Measurements from ENCODE around the gene CDK19.

- TF ChIP-seq CBX3 (IDR thresholded peaks at IDR 0.05; ENCODE audit: borderline replicate concordance, low read depth) (no peak), POLR2A (IDR thresholded peaks at IDR 0.05; ENCODE audit: low read depth, low read length) (no peak), HCFC1 (IDR thresholded peaks at IDR 0.05; ENCODE audit: low read length) (no peak), ELK1 (IDR thresholded peaks at IDR 0.05; ENCODE audit: low read depth, low read length) (no peak), BACH1 (IDR thresholded peaks at IDR 0.05; ENCODE audit: borderline replicate concordance) (no peak)
Observed at GRCh38 chr6:110703906-110704594, 111.2 kb downstream of the CDK19 start.

Measured in GM12878 (cell line).